ENCODE data around the gene KNSTRN.

GRCh38 chr15:40347559-40348473 lies 34.7 kb upstream of the KNSTRN start:
- TF ChIP-seq POLR2A (IDR thresholded peaks at IDR 0.05; ENCODE audit: control extremely low read depth in 1 of 2, low read depth in 2 of 2, low read length in 2 of 2) (no peak), CTCF (IDR thresholded peaks at IDR 0.05; ENCODE audit: control extremely low read depth in 1 of 3, insufficient read depth in 1 of 3, low read depth in 1 of 3, low read length in 3 of 3) (no peak), GTF2F1 (IDR thresholded peaks at IDR 0.05; ENCODE audit: borderline replicate concordance, low read depth, low read length) (no peak), RAD21 (IDR thresholded peaks at IDR 0.05 in 1 of 2, conservative IDR thresholded peaks at IDR 0.05 in 1 of 2; ENCODE audit: low read depth in 2 of 2, low read length in 2 of 2) (no peak), JUND (IDR thresholded peaks at IDR 0.05; ENCODE audit: low read length) (no peak), EP300 (IDR thresholded peaks at IDR 0.05; ENCODE audit: borderline replicate concordance in 1 of 2, low read depth in 2 of 2, low read length in 2 of 2) (no peak), EZH2 (IDR thresholded peaks at IDR 0.05; ENCODE audit: low read depth, low read length, severe bottlenecking) (no peak), NRF1 (IDR thresholded peaks at IDR 0.05; ENCODE audit: low read depth, low read length) (no peak), TAF1 (IDR thresholded peaks at IDR 0.05; ENCODE audit: low read depth, low read length) (no peak), POLR2AphosphoS5 (IDR thresholded peaks at IDR 0.05; ENCODE audit: low read depth, low read length) (no peak)

All from H1 (cell line).